ENCODE measurements around the gene CDCP2.

The CDCP2 gene

GRCh38 chr1:54114955-54115354 is 37.8 kb downstream of the CDCP2 start:
- TF ChIP-seq, protein P1, sequence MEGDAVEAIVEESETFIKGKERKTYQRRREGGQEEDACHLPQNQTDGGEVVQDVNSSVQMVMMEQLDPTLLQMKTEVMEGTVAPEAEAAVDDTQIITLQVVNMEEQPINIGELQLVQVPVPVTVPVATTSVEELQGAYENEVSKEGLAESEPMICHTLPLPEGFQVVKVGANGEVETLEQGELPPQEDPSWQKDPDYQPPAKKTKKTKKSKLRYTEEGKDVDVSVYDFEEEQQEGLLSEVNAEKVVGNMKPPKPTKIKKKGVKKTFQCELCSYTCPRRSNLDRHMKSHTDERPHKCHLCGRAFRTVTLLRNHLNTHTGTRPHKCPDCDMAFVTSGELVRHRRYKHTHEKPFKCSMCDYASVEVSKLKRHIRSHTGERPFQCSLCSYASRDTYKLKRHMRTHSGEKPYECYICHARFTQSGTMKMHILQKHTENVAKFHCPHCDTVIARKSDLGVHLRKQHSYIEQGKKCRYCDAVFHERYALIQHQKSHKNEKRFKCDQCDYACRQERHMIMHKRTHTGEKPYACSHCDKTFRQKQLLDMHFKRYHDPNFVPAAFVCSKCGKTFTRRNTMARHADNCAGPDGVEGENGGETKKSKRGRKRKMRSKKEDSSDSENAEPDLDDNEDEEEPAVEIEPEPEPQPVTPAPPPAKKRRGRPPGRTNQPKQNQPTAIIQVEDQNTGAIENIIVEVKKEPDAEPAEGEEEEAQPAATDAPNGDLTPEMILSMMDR (IDR thresholded peaks at IDR 0.05; ENCODE audit: extremely low read depth, missing control alignments), result no peak

GRCh38 chr1:54114001-54114400 is 38.8 kb downstream of the CDCP2 start:
- TF ChIP-seq, protein P1 (IDR thresholded peaks at IDR 0.05; ENCODE audit: extremely low read depth, missing control alignments), result no peak
- DNase-seq (ENCODE audit: low spot score), result no peak

More at GRCh38 chr1:54114955-54115354, 37.8 kb downstream of the CDCP2 start:
- no peak for DNase-seq (ENCODE audit: low spot score)

GRCh38 chr1:54112705-54113368 is 40.0 kb downstream of the CDCP2 start:
- TF ChIP-seq, protein P1 (IDR thresholded peaks at IDR 0.05; ENCODE audit: extremely low read depth, missing control alignments), result no peak
- DNase-seq (ENCODE audit: low spot score), result no peak

DNA sequence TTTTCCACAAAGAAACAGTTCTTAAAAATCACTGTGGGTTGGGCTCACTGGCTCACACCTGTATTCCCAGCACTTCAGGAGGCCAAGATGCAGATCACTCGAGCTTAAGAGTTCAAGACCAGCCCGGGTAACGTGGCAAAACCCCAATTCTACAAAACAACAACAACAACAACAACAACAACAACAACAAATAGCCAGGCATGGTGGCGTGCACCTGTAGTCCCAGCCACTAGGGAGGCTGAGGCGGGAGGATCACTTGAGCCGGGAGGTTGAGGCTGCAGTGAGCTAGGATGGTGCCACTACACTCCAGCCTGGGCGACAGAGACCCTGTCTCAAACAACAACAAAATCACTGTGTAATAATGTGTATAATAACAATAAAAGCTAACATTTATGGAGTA is 40.8 kb downstream of the CDCP2 start:
- TF ChIP-seq, protein P1 (IDR thresholded peaks at IDR 0.05; ENCODE audit: extremely low read depth, missing control alignments), result no peak
- no peak for DNase-seq (ENCODE audit: low spot score)

DNA sequence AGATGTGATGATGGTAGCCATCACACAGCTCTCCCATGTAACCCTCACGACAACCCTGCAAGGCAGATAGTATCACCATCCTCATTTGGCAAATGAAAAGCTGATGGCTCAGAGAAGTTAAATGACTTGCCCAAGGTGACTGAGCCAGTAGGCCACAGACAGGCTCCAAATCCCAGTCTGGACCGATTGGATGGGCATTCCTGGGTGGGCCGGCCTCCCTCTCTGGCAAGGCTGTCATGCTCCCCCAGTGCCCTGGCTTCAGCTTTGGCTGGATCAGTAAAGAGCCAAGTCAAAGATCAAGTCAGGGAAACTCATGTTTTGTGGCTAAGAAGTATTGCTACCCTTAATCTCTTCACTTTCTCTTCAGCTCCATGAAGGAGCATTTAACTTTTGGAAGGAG is 41.2 kb downstream of the CDCP2 start:
- TF ChIP-seq, protein P1 (IDR thresholded peaks at IDR 0.05; ENCODE audit: extremely low read depth, missing control alignments), result no peak
- DNase-seq (ENCODE audit: low spot score), result no peak

DNA sequence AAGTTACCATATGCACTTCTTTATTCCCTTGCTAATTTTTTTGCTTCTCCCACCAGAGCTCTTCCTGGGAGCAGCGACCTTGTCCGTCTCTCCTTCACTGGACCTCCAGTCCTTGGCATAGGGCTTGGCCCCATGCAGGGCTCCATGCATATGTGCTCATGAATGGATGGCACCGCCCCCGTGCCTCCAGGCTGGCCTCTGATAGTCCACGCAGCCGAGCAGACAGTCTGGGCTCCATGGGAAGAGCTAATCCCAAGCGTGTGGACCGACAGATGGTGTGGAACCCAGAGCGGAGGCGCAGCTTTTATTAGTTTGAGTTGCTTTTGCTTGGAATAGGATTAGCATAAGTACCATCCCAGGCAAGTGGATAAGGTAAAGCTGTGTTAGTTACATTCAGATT is 41.8 kb downstream of the CDCP2 start:
- TF ChIP-seq, protein P1 (IDR thresholded peaks at IDR 0.05; ENCODE audit: extremely low read depth, missing control alignments), result no peak
- no peak for DNase-seq (ENCODE audit: low spot score)

GRCh38 chr1:54109129-54110090 is 43.4 kb downstream of the CDCP2 start:
- TF ChIP-seq, protein P1 (IDR thresholded peaks at IDR 0.05; ENCODE audit: extremely low read depth, missing control alignments), result no peak
- DNase-seq (ENCODE audit: low spot score), result no peak
